ENCODE results near the gene RAB44. TPM values are rescaled to one million over a fixed set of nuclear protein-coding genes. Genes with fewer than 3 reads are reported as not detected.

Gene RAB44
- total RNA-seq, 1 experiment from 2014 or later, result 0.05 TPM

DNA sequence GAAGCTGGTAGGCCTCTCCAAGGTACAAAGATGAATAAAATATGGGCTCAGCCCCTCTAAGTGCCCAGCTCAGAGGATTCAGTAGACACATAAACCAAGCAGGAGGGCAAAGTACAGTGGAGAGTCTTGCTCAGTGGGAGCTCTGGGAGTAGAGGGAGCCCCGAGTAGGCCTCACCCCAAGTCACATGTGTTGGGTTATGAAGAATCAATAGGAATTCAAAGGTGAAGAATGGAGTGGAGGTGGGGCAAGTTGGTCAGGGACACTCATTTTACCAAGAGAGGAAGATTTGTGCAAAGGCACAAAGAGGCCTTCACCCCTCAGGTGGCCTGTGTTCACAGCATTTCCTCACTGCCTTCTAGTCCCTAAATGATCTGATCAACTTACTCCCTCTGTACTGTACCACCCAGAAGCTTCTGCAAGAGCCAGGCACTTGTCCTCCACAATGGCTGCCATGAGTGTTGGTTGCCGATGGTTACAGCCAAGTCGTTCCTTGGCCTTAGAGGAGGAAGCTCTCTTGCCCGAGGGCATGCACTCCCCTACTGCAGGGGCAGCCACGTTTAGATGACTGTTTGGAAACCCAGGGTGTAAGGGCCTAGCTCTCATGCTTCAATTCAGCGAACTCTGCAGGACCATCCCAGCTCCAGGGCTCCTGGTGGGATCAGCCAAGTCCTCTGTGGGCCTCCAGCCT lies 25.8 kb upstream of the RAB44 start:
- Histone ChIP-seq H3K4me1 (ENCODE audit: control insufficient read depth in 1 of 2, insufficient read depth in 2 of 2, low read length in 2 of 2) (peaks cover 32 to 40% of the 10 kb centered on the region in 2 experiments), H3K27ac (ENCODE audit: low read depth, low read length) (no peak overlapping the region), H3K4me3 (replicated peaks in 1 of 2; ENCODE audit: low read depth in 1 of 2, low read length in 2 of 2) (no peak overlapping the region), H3K27me3 (ENCODE audit: insufficient read depth, low read length) (no peaks in the 10 kb centered on the region), H3K9ac (ENCODE audit: low read length) (no peak overlapping the region), H3K4me2 (ENCODE audit: low read length) (no peak overlapping the region), H3K36me3 (ENCODE audit: control insufficient read depth in 1 of 2, insufficient read depth in 2 of 2, low read length in 2 of 2) (no peaks in the 10 kb centered on the region), H3K79me2 (ENCODE audit: insufficient read depth, low read length) (no peaks in the 10 kb centered on the region), H4K20me1 (ENCODE audit: insufficient read depth) (no peaks in the 10 kb centered on the region), H3K9me2 (ENCODE audit: insufficient read depth) (no peaks in the 10 kb centered on the region), H3K9me3 (ENCODE audit: control insufficient read depth in 1 of 2, insufficient read depth in 1 of 2, low read depth in 1 of 2, low read length in 2 of 2) (no peaks in the 10 kb centered on the region), H2AFZ (ENCODE audit: low read depth, low read length, poor library complexity, severe bottlenecking) (no peak overlapping the region)
- RAD21 ChIA-PET (ENCODE audit: low non-redundant PET in 1 of 2, low total read pairs in 2 of 2, uncharacterized antibody in 2 of 2, unreplicated experiment in 2 of 2), result no interaction called here
- no peak for ATAC-seq
- CTCF ChIA-PET, result interaction anchor here (1.7 kb wide), 1 partner anchor 57 kb away, joined by 3 read pairs; no protein-coding TSS in a partner anchor
- no peak for TF ChIP-seq SP1 (IDR thresholded peaks at IDR 0.05; ENCODE audit: low read depth)
- TF ChIP-seq, protein P1, sequence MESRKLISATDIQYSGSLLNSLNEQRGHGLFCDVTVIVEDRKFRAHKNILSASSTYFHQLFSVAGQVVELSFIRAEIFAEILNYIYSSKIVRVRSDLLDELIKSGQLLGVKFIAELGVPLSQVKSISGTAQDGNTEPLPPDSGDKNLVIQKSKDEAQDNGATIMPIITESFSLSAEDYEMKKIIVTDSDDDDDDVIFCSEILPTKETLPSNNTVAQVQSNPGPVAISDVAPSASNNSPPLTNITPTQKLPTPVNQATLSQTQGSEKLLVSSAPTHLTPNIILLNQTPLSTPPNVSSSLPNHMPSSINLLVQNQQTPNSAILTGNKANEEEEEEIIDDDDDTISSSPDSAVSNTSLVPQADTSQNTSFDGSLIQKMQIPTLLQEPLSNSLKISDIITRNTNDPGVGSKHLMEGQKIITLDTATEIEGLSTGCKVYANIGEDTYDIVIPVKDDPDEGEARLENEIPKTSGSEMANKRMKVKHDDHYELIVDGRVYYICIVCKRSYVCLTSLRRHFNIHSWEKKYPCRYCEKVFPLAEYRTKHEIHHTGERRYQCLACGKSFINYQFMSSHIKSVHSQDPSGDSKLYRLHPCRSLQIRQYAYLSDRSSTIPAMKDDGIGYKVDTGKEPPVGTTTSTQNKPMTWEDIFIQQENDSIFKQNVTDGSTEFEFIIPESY (IDR thresholded peaks at IDR 0.05; ENCODE audit: extremely low read depth, insufficient replicate concordance, low read length), result no peak
- no peak for TF ChIP-seq ZFX (IDR thresholded peaks at IDR 0.05)
- no peak for TF ChIP-seq ZNF274 (IDR thresholded peaks at IDR 0.05; ENCODE audit: low read depth, low read length)
- intact Hi-C loops (cut with micrococcal nuclease), result no loop called here
- BruUV-seq (replicated peaks), result no TSS peak
- DNase-seq (ENCODE audit: low read depth, low spot score), result no peak
- POLR2A ChIA-PET, result no interaction called here

DNA sequence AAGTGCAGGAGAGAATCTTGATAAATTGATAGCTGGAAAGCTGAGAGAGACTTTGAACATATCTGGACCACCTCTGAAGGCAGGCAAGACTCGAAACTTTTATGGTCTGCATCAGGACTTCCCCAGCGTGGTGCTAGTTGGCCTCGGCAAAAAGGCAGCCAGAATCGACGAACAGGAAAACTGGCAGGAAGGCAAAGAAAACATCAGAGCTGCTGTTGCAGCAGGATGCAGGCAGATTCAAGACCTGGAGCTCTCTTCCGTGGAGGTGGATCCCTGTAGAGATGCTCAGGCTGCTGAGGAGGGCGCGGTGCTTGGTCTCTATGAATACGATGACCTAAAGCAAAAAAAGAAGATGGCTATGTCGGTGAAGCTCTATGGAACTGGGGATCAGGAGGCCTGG lies 23.7 kb upstream of the RAB44 start:
- POLR2A ChIA-PET, result interaction anchor here (1.1 to 1.3 kb wide), 2 partner anchors 10 to 11 kb away, joined by 3 to 4 read pairs; no protein-coding TSS in a partner anchor
- intact Hi-C loops (cut with micrococcal nuclease), result no loop called here

More for the DNA sequence above, 23.7 kb upstream of the RAB44 start:
- ChIA-PET RAD21 (ENCODE audit: low non-redundant PET in 1 of 2, low total read pairs in 2 of 2, uncharacterized antibody in 2 of 2, unreplicated experiment in 2 of 2) (no interaction called here), CTCF (no interaction called here)
- Histone ChIP-seq H3K9me3 (ENCODE audit: control insufficient read depth in 1 of 2, insufficient read depth in 1 of 2, low read depth in 1 of 2, low read length in 2 of 2) (no peaks in the 10 kb centered on the region), H3K4me2 (ENCODE audit: low read length) (no peak overlapping the region), H4K20me1 (ENCODE audit: insufficient read depth) (no peaks in the 10 kb centered on the region), H3K9me2 (ENCODE audit: insufficient read depth) (no peaks in the 10 kb centered on the region), H3K36me3 (ENCODE audit: control insufficient read depth in 1 of 2, insufficient read depth in 2 of 2, low read length in 2 of 2) (no peaks in the 10 kb centered on the region), H3K9ac (ENCODE audit: low read length) (no peak overlapping the region), H3K4me1 (ENCODE audit: control insufficient read depth in 1 of 2, insufficient read depth in 2 of 2, low read length in 2 of 2) (peaks cover 32 to 43% of the 10 kb centered on the region in 2 experiments), H3K27me3 (ENCODE audit: insufficient read depth, low read length) (no peaks in the 10 kb centered on the region), H3K4me3 (replicated peaks in 1 of 2; ENCODE audit: low read depth in 1 of 2, low read length in 2 of 2) (no peak overlapping the region), H3K79me2 (ENCODE audit: insufficient read depth, low read length) (peaks cover 4% of the 10 kb centered on the region), H3K27ac (ENCODE audit: low read depth, low read length) (no peak overlapping the region), H2AFZ (ENCODE audit: low read depth, low read length, poor library complexity, severe bottlenecking) (no peak overlapping the region)
- DNase-seq (ENCODE audit: low read depth, low spot score) (no peak), ATAC-seq (no peak)
- BruUV-seq (replicated peaks), result no TSS peak
- no peak for TF ChIP-seq ELF1 (IDR thresholded peaks at IDR 0.05; ENCODE audit: borderline replicate concordance, low read depth)
- no peak for TF ChIP-seq CEBPB (IDR thresholded peaks at IDR 0.05; ENCODE audit: low read depth)
- no peak for TF ChIP-seq SP1 (IDR thresholded peaks at IDR 0.05; ENCODE audit: low read depth)
- no peak for TF ChIP-seq POLR2A (IDR thresholded peaks at IDR 0.05; ENCODE audit: borderline replicate concordance, extremely low read depth, insufficient read depth, insufficient read length)
- TF ChIP-seq ATF3 (IDR thresholded peaks at IDR 0.05), result no peak
- TF ChIP-seq RAD21 (IDR thresholded peaks at IDR 0.05; ENCODE audit: low read depth), result no peak
- TF ChIP-seq POLR2AphosphoS5 (IDR thresholded peaks at IDR 0.05; ENCODE audit: low read depth, low read length), result no peak

Data from HCT116 (cell line).